Ureter (tissue), 1 donor: ENCODE measurements around the gene TTBK1. TPM values are rescaled to one million over a fixed set of nuclear protein-coding genes. Genes with fewer than 3 reads are reported as not detected.

Source experiments
- DNase-seq: peaks from one replicate; pipeline ENCODE4 v3.0.0-alpha.2; 2020; ENCODE audit warnings: low spot score
- total RNA-seq: library from RNA; stranded (reverse); gene quantifications from one replicate; pipeline ENCODE4 v1.2.4, GENCODE V29; 2023
- donor health status: DM: yes; HTN: yes; CAD: no.

TTBK1 gene
- total RNA-seq, result not detected

DNA sequence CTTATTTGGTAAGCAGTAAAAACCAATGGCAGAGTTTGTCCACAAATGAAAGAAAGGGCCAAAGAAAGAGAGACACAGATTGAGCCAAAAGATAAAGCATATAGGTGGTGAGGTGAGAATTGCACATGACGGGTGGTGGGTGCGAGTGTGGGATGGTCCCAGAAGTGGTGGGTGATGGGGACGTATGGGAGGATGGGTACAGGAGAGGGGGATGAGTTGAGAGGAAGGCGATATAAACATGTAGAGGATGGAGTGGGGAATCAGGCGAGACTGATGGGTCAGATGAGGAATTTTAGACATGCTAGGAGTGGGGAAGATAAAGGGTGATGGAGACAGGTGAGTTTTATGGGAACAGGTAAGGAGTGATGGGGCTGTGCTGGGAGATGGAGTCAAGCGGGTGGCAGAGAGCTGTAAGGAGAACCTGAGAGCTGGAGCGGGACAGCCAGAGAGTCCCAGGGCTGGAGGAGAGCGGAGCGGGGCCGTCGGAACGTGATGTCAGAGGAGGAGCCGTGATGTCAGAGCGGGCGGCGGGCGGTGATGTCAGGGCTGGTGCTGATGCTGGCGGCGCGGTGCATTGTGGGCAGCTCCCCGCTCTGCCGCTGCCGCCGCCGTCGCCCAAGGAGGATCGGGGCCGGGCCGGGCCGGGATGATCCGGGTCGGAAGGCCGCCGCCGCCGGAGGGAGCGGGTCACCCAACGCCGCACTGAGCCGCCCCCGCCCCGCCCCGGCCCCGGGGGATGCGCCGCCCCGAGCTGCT, at the start of gene TTBK1:
TTBK1 (plus strand) TSS at position 574 of the 756 bp plus-strand sequence. CDS start 3,180 bp downstream, outside the sequence.
- DNase-seq, result no peak

DNA sequence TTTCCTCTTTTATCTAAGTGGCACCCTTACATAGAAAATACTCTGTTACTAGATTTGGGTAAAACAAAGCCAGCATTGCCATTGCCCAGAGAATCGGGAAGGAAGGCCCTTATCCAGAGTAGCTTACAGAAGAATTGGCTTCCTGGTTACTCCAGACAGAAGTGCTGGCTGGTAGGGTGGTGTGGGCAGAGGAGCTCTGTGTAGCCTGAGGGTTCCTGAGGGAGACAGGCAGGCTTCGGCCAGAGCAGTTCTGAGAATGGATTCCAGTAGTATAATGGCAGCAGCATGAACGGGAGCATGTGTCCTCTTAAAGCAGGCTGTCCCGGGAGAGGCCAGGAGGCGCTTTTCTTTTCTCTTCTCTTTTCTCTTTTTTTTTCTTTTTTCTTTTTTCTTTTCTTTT, 49.4 kb upstream of the TTBK1 start:
- DNase-seq, result no peak

DNA sequence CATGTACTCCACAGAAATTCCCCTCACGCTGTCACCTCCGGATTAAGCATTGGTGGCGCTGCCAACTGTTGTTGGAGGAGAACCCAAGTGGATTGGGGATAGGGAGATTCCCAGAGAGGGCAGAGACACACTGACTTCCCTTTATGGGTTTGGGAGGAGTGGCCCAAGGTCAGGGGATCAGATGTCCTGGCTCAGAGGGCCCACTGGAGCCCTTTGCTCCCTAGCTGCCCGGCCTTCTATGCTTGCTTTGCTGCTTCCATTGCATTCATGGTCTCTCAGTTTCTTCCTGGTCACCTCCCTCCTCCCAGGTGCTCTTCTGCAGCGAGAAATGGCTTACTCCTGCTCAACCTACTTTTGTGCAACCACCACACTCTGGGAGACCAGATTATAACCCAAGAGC, 46.9 kb upstream of the TTBK1 start:
- no peak for DNase-seq

DNA sequence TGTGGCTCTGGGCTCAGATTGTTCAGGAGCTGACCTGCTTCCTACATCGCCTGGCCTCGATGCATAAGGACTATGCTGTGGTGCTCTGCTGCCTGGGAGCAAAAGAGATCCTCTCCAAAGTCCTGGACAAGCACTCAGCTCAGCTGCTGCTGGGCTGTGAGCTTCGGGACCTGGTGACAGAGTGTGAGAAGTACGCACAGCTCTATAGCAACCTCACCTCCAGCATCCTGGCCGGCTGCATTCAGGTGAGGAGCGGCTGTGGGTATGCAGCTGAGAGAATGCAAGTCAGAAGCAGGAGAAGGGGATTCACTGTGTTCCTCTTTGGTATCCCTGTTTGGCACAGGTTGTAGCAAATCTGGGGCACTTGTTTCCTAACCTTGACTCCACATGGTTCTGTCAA, 43.4 kb upstream of the TTBK1 start:
- no peak for DNase-seq

DNA sequence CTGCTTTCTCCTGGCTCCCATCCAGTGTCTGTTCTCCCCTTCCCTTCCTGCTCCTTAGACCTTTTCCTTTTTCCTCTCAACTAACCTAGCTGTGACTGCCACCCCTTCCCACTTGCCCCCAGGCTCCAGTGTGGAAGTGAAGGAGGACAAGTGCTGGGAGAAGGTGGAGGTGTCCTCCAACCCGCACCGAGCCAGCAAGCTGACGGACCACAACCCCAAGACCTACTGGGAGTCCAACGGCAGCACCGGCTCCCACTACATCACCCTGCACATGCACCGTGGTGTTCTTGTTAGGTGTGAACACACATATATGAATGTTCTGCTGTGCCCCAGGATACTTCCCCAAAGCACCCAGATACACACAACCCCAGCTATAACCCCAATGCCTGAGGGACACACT, 42.7 kb upstream of the TTBK1 start:
- no peak for DNase-seq

DNA sequence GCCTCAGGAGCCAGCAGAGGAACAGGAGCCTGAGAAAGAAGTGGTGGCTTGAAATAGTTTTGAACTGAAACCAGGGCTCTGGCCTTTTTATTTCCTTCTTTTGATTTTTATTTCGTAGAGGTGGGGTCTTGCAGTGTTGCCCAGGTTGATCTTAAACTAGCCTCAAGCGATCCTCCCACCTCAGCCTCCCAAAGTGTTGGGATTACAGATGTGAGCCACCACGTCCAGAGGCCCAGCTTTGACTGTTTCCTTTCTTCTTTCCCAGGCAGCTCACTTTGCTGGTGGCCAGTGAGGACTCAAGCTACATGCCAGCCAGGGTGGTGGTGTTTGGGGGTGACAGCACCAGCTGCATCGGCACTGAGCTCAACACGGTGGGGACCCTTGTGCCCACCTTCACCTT, 40.8 kb upstream of the TTBK1 start:
- DNase-seq, result no peak

DNA sequence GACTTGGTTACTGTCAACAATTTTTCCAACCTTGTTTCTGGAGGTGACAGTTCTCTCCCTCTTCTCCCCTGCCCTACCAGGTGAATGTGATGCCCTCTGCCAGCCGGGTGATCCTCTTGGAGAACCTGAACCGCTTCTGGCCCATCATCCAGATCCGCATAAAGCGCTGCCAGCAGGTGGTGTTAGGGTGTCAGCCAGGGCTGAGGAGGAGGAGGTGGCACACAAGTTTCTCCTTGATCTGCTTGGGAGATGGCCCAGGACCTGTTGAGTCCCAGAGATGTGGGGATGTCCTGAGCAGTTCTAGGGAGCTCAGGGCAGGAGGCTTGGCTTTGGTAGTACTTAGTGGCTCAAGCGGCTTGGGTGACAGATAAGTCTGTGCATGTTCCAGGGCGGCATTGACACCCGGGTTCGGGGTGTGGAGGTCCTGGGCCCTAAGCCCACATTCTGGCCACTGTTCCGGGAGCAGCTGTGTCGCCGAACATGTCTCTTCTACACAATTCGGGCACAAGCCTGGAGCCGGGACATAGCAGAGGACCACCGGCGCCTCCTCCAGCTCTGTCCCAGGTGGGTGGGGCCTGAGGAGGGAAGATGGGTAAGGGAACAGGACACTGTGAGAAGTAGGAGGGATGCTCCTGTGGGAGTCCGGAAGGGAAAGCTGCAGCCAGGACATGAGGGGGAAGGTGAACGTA, 40.1 kb upstream of the TTBK1 start:
- no peak for DNase-seq

DNA sequence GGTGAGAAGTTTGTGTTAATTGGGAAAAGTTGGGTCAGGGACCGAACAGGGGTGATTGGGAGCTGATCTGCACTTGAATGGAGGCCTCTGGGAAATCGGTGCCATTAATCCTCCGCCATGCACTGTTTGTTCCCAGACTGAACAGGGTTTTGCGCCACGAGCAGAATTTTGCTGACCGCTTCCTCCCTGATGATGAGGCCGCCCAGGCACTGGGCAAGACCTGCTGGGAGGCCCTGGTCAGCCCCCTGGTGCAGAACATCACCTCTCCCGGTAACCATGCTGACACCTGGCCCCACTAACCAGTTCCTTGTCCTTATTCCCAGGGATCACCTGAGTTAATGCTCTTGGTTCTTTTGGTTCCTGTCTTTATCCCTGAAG, 39.6 kb upstream of the TTBK1 start:
- no peak for DNase-seq

DNA sequence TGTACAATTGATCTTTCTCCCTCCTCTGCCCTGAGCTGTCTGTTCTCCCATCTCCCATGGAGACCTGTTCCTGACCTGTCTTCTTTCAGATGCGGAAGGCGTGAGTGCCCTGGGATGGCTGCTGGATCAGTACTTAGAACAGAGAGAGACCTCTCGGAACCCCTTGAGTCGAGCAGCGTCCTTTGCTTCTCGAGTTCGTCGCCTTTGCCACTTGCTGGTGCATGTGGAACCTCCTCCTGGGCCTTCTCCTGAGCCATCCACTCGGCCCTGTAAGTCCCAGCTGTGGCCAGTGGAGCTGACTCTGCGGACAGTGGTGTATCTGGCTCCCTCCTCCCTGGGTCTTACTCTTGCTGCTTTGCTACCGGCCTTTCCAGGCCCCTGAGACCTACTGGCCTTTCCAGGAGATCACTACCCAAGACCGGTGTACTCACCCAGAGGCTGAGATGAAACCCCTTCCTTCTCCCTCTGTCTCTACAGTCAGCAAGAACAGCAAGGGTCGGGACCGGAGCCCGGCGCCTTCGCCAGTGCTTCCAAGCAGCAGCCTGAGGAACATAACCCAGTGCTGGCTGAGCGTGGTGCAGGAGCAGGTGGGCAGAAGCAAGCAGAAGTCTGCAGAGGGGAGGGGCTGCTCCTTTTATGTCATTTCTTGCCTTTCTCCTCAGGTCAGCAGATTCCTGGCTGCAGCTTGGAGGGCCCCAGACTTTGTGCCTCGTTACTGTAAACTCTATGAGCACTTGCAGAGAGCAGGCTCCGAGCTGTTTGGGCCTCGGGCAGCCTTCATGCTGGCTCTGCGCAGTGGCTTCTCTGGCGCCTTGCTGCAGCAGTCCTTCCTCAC, 38.8 kb upstream of the TTBK1 start:
- no peak for DNase-seq

DNA sequence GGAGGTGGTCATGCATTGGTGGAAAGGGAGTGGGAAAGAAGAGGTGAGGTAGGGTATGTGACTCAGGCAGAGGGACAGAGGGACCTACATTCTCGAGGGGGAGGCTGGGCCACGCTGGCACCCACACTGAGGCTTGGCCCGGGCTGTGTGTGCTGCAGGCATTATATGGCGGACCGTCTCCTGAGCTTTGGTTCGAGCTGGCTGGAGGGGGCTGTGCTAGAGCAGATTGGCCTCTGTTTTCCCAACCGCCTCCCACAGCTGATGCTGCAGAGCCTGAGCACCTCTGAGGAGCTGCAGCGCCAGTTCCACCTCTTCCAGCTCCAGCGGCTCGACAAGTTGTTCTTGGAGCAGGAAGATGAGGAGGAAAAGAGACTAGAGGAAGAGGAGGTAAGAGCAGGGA, 37.4 kb upstream of the TTBK1 start:
- DNase-seq, result no peak

DNA sequence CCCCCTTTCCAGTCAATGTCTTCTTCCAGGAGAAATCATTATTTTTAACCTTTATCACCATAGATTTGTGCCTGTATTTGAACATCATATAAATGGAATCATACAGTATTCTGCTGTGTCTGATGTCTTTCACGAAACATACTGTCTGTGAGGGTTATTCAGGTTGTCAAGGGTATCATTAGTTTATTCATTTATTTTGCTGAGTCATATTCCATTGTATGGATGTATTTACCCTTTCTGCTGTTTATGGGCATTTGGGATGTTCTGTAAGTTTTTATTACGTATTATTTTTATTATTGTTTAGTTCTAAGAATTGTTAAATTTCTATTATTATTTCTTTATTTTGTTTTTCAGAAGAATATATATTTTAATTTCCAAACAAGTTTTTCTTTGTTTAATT, 36.0 kb upstream of the TTBK1 start:
- no peak for DNase-seq

DNA sequence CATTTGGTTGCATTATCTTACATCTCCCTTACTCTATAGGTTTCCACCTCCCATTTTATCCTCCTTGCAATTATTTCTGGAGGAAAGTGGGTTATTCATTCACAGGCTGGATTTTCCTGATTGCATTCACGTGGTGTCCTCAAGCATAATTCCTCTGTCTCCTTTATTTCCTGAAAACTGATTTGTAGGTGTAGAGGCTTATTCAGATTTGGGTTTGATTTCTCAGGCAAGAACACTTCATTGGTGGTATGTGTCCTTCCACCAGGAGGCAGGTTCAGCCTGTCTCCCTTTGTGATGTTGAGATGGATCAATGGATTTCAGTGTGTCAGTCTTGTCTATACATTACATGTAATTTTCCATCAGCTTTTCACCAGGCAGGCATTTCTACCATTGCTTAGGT, 31.3 kb upstream of the TTBK1 start:
- DNase-seq, result no peak

DNA sequence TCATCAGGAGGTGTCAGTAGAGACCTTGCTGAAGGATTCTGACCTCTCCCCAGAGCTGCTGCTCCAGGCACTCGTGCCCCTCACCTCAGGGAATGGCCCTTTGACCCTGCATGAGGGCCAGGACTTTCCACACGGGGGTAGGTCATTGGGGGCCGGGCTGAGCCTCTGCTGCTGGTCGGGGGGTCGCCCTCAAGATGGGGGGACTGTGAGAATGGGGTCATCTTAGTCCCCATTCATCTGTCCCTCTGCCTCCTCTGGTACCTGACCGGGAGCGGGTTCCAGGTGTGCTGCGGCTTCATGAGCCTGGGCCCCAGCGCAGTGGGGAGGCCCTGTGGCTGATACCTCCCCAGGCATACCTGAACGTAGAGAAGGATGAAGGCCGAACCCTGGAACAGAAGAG, 29.9 kb upstream of the TTBK1 start:
- DNase-seq, result no peak

DNA sequence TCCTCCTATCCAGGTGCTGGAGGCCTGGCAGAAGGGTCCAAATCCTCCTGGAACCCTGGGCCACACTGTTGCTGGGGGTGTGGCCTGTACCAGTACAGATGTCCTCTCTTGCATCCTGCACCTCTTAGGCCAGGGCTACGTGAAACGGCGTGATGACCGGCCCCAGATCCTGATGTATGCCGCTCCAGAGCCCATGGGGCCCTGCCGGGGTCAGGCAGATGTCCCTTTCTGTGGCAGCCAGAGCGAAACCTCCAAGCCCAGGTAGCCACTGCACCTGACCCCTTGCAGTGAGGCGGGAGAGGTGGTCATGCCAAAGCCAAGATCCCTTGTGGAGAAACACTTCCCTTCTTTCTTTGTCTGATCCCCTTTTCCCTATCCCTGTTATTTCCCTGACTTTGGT, 28.2 kb upstream of the TTBK1 start:
- no peak for DNase-seq

DNA sequence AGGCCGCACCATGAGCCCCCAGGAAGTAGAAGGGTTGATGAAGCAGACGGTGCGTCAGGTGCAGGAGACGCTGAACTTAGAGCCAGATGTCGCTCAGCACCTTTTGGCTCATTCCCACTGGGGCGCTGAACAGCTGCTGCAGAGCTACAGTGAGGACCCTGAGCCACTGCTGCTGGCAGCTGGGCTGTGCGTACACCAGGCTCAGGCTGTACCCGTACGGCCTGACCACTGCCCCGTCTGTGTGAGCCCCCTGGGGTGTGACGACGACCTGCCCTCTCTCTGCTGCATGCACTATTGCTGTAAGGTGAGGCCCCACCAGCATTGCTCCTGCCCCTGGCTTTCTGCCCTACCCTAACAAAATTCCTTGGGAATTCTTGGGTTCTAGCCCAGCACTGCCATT, 27.1 kb upstream of the TTBK1 start:
- DNase-seq, result no peak

DNA sequence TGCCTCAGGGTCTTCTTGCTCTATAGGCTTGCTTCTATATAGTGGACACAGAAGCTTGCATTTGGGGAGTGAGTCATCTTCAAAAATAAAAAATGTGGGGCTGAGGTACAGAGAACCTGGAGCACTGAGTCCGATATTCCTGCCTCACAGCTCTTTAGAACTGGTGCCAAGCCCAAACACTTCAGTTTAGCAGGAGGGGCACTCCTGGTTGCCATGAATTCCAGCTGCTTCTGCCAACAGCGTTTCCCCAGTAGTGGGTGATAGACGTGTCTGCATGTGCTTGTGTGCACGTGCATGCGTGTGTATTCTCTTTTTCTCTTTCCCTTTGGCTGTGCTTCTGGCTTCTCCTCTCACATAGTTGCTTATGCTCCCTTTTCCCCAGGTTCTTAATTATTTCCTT, 25.9 kb upstream of the TTBK1 start:
- DNase-seq, result no peak

DNA sequence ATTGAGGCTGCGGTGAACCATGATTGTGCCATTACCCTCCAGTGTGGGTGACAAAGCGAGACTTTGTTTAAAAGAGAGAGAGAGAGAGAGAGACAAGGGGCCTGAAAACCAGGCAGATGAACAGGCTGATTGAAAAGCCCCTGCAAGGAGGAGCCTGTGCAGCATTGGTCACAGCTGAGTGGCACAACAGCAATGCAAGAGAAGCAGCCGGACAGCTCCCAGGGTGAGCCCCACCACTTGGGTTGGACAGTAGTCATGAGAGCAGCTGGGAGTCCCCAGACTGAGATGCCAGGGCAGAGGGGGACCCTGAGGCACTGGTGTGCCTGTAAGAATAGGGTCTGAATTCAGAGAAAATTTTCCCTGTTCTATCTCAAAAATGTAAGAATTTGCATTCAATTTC, 24.2 kb upstream of the TTBK1 start:
- DNase-seq, result no peak

DNA sequence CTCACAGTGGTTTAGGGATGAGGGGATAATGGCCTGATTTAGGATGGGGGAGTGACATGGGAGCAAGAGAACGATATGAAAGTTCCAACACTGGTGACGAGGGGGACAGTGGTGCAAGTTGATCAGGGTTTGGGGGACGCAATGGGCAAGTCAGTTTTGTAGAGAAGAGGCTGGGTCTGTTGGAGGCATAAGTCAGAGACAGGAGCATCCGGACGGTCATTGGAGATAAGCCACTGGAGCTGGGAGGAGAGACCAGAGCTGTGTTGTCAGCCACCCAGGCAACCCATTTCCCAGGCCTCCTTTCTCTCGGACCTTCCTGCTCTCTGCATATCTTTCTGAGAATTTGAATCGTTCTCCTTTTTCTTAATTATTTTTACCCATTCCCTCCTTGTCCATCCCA, 23.5 kb upstream of the TTBK1 start:
- no peak for DNase-seq

DNA sequence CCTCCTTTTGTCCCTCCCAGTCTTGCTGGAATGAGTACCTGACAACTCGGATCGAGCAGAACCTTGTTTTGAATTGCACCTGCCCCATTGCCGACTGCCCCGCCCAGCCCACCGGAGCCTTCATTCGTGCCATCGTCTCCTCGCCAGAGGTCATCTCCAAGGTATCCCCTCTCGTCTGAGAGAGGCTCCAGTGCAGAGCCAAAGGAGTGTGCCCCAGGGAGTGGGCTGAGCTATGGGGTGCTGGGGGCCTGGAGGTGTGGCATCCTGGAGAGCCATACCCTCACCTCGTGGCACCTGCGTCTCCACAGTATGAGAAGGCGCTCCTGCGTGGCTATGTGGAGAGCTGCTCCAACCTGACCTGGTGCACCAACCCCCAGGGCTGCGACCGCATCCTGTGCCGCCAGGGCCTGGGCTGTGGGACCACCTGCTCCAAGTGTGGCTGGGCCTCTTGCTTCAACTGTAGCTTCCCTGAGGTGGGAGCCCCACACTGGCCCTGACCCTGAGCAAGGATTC, 22.8 kb upstream of the TTBK1 start:
- DNase-seq, result no peak

DNA sequence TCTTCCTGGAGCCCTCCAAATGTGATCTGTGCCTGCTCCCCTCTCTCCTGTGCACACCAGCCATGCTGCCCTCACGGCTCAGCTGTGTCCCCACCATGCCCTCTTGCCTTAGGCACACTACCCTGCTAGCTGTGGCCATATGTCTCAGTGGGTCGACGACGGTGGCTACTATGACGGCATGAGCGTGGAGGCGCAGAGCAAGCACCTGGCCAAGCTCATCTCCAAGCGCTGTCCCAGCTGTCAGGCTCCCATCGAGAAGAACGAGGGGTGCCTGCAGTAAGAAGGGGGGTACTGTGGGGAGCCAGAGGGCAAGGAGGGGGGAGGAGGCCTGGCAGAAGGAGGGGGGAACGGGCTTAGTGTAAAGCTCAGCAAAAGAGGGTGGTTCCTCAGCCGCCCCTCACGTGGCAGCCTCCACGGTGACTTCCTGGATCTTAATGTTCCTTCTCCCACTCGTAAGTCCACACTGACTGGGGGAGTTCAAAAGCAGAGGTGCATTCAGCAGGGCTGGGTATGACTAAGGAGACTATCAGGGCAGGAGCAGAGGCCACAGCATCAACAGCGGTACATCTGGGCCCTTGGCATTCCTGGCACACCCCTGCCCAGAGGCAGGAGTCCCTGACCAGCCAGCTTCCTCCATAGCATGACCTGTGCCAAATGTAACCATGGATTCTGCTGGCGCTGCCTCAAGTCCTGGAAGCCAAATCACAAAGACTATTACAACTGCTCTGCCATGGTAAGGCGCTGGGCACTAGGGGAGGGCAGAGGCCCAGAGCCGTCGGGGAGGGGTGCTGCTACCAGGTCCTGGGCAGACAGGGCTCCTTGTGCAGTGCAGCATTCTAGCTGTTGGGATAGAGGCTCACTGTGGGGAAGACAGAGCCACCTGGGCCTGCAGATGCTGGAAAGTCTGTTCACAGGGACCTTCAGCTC, 22.0 kb upstream of the TTBK1 start:
- DNase-seq, result no peak

DNA sequence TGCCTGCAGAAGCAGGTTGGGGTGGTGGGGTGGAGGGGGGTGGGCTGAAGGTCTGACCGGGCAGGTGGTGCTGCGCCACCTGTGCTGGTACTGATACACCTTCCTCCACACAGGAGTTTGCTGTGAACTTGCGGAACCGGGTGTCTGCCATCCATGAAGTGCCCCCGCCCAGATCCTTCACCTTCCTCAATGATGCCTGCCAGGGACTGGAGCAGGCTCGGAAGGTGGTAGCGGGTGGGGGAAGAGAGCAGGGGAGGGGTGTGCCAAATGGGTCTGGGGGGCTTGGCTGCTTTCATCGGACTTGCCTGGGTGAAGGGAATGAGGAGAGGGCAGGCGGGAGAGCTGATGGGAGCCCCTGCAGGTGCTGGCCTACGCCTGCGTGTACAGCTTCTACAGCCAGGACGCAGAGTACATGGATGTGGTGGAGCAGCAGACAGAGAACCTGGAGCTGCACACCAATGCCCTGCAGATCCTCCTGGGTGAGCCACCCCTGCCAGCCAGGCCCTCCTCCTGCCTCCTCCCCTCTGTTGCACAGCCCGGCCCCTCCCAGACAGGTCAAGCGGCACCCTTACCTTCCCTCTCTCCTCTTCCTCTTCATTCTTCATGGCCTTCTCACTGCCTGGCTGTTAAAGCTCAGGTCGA, 20.7 kb upstream of the TTBK1 start:
- no peak for DNase-seq
